Muscle of leg (tissue), 11 donors: ENCODE results near the gene LHPP. TPM values are rescaled to one million over a fixed set of nuclear protein-coding genes. Genes with fewer than 3 reads are reported as not detected.

Source experiments
- DNase-seq: peaks from one replicate; pipeline ENCODE4 v3.0.0; 2013
- H3K27ac ChIP-seq: one replicate; pipeline ENCODE4 v1.5.1; 2013; ENCODE audit warnings: mild to moderate bottlenecking, low read length, control low read depth
- H3K27me3 ChIP-seq: one replicate; pipeline ENCODE4 v1.6.1; 2013; ENCODE audit warnings: low read length; ENCODE audit not compliant: control insufficient read depth, insufficient read depth
- H3K36me3 ChIP-seq: one replicate; pipeline ENCODE4 v1.6.1; 2013; ENCODE audit warnings: low read length; ENCODE audit not compliant: control insufficient read depth, insufficient read depth
- H3K4me1 ChIP-seq: one replicate; pipeline ENCODE4 v1.6.1; 2013; ENCODE audit warnings: low read length; ENCODE audit not compliant: control insufficient read depth, insufficient read depth
- H3K4me3 ChIP-seq: one replicate; pipeline ENCODE4 v1.5.1; 2013; ENCODE audit warnings: low read length, control low read depth
- H3K9me3 ChIP-seq: replicated peaks from 2 replicates; pipeline ENCODE4 v1.6.1; 2013; ENCODE audit warnings: low read depth, low read length; ENCODE audit not compliant: control insufficient read depth
- WGBS: methylation state at CpG from one replicate; pipeline ENCODE4 v1.1.5; 2013; ENCODE audit warnings: missing lambda C conversion rate; ENCODE audit not compliant: insufficient coverage; 5-methylcytosine and 5-hydroxymethylcytosine counted together
- polyA plus RNA-seq, 8 donors: library from polyadenylated mRNA; unstranded; fragments of 120-200 nt; gene quantifications; one replicate each; pipeline versions ENCODE4 v1.2.1 to v1.2.3, GENCODE V29; 2013; ENCODE audit warnings: inconsistent platforms in 1 of 8, low replicate concordance in 1 of 8; ENCODE audit not compliant: insufficient read length in 8 of 8, insufficient read depth in 1 of 8
- total RNA-seq: library from RNA; stranded (reverse); fragments of 120-200 nt; gene quantifications from one replicate; pipeline ENCODE4 v1.2.4, GENCODE V29; 2013

LHPP gene
- total and polyA plus RNA-seq, 9 donors = 2.9 to 9.9 (median 8.0) TPM

GRCh38 chr10:124446830-124447750 is 14.5 kb upstream of the LHPP start:
- Histone ChIP-seq H3K4me3 (no peak overlapping the region), H3K27ac (no peak overlapping the region), H3K36me3 (no peaks in the 10 kb centered on the region), H3K4me1 (peaks cover 28% of the 10 kb centered on the region), H3K9me3 (no peaks in the 10 kb centered on the region), H3K27me3 (peaks cover 76% of the 10 kb centered on the region)
- WGBS = 7% methylated on average over 69 of the region's 71 CpGs
- DNase-seq = no peak

- Histone ChIP-seq H3K4me1 (peaks cover 28% of the 10 kb centered on the region), H3K9me3 (no peaks in the 10 kb centered on the region), H3K27ac (no peak overlapping the region), H3K4me3 (no peak overlapping the region), H3K36me3 (no peaks in the 10 kb centered on the region), H3K27me3 (peaks cover 83% of the 10 kb centered on the region)
- 3% methylated on average over 48 of the region's 60 CpGs for WGBS
- DNase-seq = no peak
Measured at GRCh38 chr10:124447751-124448466, 13.7 kb upstream of the LHPP start.

- no peak for DNase-seq
- no peak overlapping the region for H3K4me3 ChIP-seq
- no peaks in the 10 kb centered on the region for H3K36me3 ChIP-seq
- peaks cover 28% of the 10 kb centered on the region for H3K4me1 ChIP-seq
- WGBS = under 1% methylated on average over 19 of the region's 26 CpGs
- no peaks in the 10 kb centered on the region for H3K9me3 ChIP-seq
- H3K27me3 ChIP-seq = peaks cover 87% of the 10 kb centered on the region
- H3K27ac ChIP-seq = no peak overlapping the region
Measured at GRCh38 chr10:124448696-124449169, 12.9 kb upstream of the LHPP start.

GRCh38 chr10:124449170-124450011 is 12.2 kb upstream of the LHPP start:
- H3K9me3 ChIP-seq = no peaks in the 10 kb centered on the region
- peaks cover 87% of the 10 kb centered on the region for H3K27me3 ChIP-seq
- under 1% methylated on average over 41 of the region's 59 CpGs for WGBS
- H3K27ac ChIP-seq = no peak overlapping the region
- H3K4me3 ChIP-seq = no peak overlapping the region
- no peak for DNase-seq
- no peaks in the 10 kb centered on the region for H3K36me3 ChIP-seq
- H3K4me1 ChIP-seq = peaks cover 28% of the 10 kb centered on the region

GRCh38 chr10:124450012-124450782 is 11.4 kb upstream of the LHPP start, which contains the start of gene NKX1-2:
TSS of gene NKX1-2 (minus strand) at chr10:124450035. CDS start at chr10:124449943, 92 bp downstream.
- peaks cover 28% of the 10 kb centered on the region for H3K4me1 ChIP-seq
- 2% methylated on average over 53 of the region's 57 CpGs for WGBS
- no peaks in the 10 kb centered on the region for H3K9me3 ChIP-seq
- no peak within 1 kb of the TSS for H3K4me3 ChIP-seq
- DNase-seq = peak; percentile 22
- H3K27me3 ChIP-seq = peaks cover 92% of the 10 kb centered on the region
- no peaks in the 10 kb centered on the region for H3K36me3 ChIP-seq
- no peak within 1 kb of the TSS for H3K27ac ChIP-seq

- H3K9me3 ChIP-seq = no peaks in the 10 kb centered on the region
- H3K36me3 ChIP-seq = no peaks in the 10 kb centered on the region
- H3K27me3 ChIP-seq = peaks cover 95% of the 10 kb centered on the region
- H3K4me1 ChIP-seq = peaks cover 28% of the 10 kb centered on the region
- H3K27ac ChIP-seq = no peak overlapping the region
- no peak overlapping the region for H3K4me3 ChIP-seq
- DNase-seq = no peak
- WGBS = 11% methylated on average over 5 of the region's 5 CpGs
Measured at GRCh38 chr10:124450783-124451057, 10.9 kb upstream of the LHPP start.

- no CpG with 5 or more reads among the region's 6 CpGs for whole genome bisulfite sequencing
- Histone ChIP-seq H3K4me3 (no peak overlapping the region), H3K36me3 (no peaks in the 10 kb centered on the region), H3K4me1 (peaks cover 28% of the 10 kb centered on the region), H3K27me3 (peaks cover 95% of the 10 kb centered on the region), H3K27ac (no peak overlapping the region), H3K9me3 (no peaks in the 10 kb centered on the region)
- no peak for DNase-seq
Measured at GRCh38 chr10:124451276-124451675, 10.3 kb upstream of the LHPP start.

GRCh38 chr10:124453960-124454610 is 7.5 kb upstream of the LHPP start:
- WGBS = 15% methylated on average over 3 of the region's 8 CpGs
- Histone ChIP-seq H3K4me1 (peaks cover 11% of the 10 kb centered on the region), H3K27me3 (peaks cover 76% of the 10 kb centered on the region), H3K36me3 (no peaks in the 10 kb centered on the region), H3K9me3 (no peaks in the 10 kb centered on the region), H3K27ac (no peak overlapping the region), H3K4me3 (no peak overlapping the region)
- DNase-seq = no peak

- Histone ChIP-seq H3K27ac (no peak overlapping the region), H3K9me3 (no peaks in the 10 kb centered on the region), H3K27me3 (peaks cover 65% of the 10 kb centered on the region), H3K4me3 (no peak overlapping the region), H3K4me1 (no peaks in the 10 kb centered on the region), H3K36me3 (no peaks in the 10 kb centered on the region)
- no peak for DNase-seq
- WGBS = 68% methylated on average over 7 of the region's 7 CpGs
Measured at GRCh38 chr10:124455441-124455840, 6.2 kb upstream of the LHPP start.
